GM19238 (cell line): ENCODE data around the gene APOB.
"Not testable (repeated sequence)": the region's sequence is repeated elsewhere in the genome, so short reads cannot be mapped to it uniquely, and the experiment has no call there.

Experiments
- DNase-seq: peaks from one replicate; pipeline ENCODE4 v3.0.0; 2011; ENCODE audit warnings: low spot score; ENCODE audit not compliant: insufficient read length

Gene APOB

GRCh38 chr2:21033237-21034155 lies 10.4 kb downstream of the APOB start:
- DNase-seq: no peak

- no peak for DNase-seq
Observed at GRCh38 chr2:21032338-21033236, 11.3 kb downstream of the APOB start.

DNA sequence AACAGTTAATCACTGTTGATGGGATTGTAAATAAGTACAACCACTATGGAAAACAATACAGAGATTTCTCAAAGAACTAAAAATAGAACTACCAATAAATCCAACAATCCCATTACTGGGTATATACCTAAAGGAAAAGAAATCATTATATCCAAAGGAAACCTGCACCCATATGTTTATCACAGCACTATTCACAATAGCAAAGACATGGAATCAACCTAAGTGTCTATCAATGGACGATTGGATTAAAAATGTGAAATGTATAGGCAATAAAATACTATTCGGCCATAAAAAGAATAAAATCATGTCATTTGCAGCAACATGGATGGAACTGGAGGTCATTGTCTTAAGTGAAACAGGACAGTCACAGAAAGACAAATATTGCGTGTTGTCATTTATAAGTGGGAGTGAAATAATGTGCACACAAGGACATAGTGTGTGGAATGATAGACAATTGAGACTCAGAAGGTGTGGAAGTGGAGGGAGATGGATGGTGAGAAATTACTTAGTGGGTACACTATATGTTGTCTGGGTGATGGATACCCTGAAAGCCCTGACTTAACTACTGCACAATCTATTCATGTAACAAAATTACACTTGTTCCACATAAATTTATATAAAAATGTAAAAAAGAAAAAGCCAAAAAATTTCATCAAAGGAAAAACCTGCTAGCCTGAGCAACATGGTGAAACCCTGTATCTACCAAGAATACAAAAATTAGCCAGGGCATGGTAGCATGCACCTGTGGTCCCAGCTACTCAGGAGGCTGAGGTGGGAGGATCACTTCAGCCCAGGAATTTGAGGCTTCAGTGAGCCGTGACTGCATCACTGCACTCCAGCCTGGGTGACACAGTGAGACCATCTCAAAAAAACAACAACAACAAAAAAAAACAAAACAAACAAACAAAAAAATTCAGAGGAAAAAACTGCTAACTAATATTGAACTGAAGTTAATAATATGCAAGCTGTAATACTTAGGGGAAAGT lies 12.6 kb downstream of the APOB start:
- no peak for DNase-seq

- DNase-seq: no peak
Observed at GRCh38 chr2:21029519-21029918, 14.4 kb downstream of the APOB start.

DNA sequence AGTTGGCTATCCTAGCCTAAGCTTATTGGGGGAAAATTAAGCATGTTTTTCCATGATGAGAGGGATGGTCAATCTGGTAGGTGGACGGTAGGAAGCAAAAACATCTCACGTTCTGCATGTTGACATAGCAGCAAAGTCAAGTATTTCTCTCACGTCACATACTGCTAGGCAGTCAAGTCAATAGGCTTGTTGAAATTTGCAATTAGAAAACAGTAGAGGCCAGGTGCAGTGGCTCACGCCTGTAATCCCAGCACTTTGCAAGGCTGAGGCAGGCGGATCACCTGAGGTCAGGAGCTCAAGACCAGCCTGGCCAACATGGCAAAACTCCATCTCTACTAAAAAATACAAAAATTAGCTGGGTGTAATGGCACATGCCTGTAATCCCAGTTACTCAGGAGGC lies 14.9 kb downstream of the APOB start:
- DNase-seq: not testable (repeated sequence)

DNA sequence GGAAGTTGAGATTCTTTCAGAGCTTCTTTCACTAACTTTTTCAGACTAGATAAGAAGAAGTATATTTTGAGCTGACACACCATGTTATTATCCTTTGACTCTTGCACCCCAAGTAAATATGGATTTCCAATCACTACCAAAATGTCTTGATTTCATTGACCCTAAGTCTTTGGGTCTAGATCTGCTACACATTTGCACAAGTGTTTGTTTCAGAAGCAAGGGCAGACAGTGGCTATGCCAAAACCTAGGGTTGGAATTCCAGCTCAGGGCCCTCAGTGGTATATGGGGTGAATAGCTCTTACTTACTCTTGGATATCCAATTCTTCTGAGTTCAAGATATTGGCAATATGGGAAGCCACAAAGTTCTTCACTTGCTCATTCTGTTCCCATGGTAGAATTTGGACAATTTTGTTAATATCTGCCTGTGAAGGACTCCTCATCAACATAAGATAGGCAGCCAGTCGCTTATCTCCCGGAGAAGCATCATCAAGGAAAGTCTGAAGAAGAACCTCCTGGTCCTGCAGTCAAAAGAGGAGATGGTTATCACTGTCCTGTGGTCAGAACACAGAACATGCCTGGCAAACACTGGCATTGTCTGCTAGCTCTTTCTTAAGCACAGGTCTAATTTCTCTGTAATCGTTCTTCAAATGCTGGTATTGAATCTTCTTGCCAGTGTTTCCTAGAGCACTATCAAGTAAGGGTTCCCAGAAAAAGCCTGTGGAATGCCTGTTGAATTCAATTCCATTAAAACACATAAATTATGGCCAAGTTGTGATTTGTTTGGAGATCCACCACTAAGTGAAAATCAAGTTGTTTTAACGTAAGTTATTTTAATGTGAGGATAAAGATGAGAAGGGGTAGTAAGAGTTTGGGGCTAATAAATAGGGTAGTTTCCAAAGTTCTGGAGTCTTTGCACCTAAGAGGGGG lies 15.6 kb downstream of the APOB start:
- no peak for DNase-seq

- no peak for DNase-seq
Observed at GRCh38 chr2:21026479-21027282, 17.2 kb downstream of the APOB start.

DNA sequence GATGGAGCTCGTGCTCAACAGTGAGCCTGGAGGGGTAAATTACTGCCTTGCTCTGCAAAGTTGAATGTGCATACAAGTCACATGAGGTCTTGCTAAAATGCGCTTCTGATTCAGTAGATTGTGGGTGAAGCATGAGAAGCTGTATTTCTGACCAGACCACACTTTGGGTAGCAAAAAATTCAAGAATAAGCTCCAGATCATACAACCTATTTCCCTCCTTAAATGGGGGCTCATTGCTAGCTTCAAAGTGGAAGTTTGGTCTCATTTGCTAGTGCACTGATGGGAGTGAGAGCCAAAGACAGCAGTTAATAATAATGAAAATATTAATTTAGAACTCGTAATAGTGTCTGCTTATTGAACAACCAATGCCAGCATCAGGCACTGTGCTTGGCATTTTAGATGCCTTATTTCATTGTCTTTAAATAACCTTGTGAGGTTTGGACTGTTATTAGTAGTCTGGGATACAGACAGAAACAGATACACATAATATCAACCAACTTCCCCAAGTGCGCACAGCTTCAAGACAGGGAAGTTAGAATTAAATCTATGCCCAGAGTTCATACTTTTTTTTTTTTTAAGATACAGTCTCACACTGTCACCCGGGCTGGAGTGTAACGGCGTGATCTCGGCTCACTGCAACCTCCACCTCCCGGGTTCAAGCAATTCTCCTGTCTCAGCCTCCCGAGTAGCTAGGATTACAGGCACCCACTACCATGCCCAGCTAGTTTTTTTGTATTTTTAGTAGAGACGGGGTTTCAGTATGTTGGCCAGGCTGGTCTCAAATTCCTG lies 18.0 kb downstream of the APOB start:
- no peak for DNase-seq

DNA sequence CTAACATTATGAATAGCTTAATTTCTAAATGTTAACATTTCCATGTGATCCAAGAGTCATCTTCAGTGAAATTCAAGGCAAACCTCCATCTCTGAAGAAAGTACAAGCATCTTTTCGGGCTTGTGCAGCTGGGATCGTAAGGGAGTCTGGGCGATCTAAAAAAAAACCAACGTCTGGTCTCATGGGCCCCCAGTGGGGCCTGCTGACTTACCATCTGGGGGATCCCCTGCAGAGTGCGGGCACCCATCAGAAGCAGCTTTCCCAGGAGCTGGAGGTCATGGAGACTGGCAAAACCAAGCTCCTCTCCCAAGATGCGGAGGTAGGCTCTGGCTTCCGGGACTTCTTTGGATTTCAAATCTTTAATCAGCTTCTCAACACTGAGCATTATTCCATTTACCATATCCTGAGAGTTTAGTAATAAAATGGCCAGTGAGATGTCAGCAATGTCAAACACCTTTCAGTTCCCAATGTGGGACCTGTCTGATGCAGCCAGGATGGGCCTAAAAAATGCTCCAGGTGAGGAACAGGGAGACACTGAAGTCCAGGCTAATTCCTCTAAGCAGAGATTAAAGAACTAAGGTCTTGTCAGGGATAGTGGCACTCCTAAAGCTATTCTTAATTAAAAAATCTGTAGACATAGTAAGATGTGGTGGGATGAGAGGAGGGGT lies 19.0 kb downstream of the APOB start:
- DNase-seq: no peak

DNA sequence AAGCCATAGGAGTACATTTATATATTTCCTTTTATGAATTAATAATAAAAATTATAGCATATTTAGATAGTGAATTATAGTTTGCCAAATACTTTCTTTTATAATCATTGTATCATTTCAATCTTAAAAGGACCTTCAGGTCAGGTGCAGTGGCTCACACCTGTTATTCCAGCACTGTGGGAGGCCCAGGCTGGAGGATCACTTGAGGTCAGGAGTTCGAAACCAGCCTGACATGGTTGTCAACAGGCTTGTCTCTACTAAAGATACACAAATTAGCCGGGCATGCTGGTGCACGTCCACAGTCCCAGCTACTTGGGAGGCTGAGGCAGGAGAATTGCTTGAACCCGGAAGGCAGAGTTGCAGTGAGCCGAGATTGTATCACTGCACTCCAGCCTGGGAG lies 19.7 kb downstream of the APOB start:
- no peak for DNase-seq

DNA sequence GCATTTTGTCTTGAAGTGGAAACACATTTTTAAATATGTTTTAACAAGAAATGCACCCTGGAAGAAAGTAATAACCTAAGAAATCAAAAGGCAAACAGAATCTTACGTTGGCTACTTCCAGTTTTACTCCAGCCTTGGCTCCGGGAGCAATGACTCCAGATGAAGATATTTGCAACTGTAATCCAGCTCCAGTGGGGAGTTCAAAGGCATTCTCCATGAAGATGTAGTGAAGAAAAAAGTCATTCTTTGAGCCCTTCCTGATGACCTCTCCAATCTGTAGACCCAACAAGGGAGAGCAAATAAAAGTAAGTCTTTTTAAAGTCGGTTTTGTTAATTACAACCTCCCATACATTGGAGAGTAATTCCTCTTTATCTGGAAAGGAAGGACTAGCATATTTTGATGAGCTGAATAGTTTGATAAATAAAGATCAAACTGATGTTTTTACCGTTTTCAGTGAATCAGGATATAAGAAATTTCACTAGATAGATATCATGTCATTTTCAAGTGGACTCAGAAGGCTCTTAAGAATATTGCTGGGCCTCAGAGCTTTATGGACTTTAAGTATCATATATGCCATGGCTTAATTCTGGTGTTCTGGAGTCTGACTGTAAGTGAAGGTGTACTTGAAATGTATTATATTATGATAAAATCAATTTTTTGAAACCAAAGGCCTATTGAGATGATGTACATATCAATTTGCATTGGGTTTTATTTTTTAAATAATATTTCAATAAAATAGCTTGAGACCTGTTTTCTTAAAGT lies 20.3 kb downstream of the APOB start:
- no peak for DNase-seq

DNA sequence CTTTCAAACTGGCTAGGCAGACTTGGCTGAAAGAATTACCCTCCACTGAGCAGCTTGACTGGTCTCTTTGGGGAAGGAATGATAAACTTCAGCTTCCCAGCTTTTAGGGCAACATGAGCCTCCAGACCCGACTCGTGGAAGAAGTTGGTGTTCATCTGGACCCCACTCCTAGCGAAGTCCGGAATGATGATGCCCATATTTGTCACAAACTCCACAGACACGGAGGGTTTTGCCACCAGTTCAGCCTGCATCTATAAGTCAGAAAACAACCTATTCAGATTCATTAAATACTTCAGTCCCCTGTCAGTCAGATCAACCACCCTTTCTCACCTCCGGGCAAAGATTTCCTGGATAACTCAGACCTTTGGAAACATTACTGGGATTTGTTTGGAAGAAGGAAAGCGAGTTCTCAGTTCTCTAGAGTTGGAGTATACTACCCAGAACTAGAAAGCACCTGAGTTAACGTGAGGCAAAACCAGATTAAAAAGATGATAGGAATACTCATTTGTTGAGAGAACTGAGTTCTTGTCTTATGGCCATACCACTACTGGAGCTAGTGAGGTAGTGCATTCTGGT lies 21.0 kb downstream of the APOB start:
- no peak for DNase-seq

- DNase-seq: no peak
Observed at GRCh38 chr2:21021430-21021829, 22.4 kb downstream of the APOB start.

- no peak for DNase-seq
Observed at GRCh38 chr2:21020668-21021288, 23.1 kb downstream of the APOB start.

GRCh38 chr2:21020031-21020667 lies 23.7 kb downstream of the APOB start:
- DNase-seq: no peak

DNA sequence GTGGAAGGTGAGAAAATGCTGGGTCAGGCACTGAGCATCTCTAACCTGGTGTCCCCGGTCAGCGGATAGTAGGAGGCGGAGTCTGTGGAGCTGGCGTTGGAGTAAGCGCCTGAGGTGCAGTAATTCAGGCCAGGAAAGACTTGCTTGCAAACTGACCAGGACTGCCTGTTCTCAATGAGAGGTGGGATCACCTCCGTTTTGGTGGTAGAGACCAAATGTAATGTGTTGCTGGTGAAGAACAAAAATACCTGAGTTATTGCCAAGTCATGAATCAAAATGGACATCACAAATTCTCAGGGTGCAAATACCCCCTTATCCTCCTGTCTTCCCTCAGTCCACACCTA lies 24.2 kb downstream of the APOB start:
- DNase-seq: no peak
